Choroid plexus epithelial cell (primary cell): Measurements from ENCODE around the gene ZNF354B.
A peak's percentile ranks its signal among the peaks of the same experiment; 100 is the strongest.
"Not testable (repeated sequence)": the region's sequence is repeated elsewhere in the genome, so short reads cannot be mapped to it uniquely, and the experiment has no call there.

ENCODE experiments used
- DNase-seq: peaks from one replicate; pipeline ENCODE4 v3.0.0-alpha.2; 2010; ENCODE audit warnings: low read depth
- H3K4me3 ChIP-seq: 2 replicates; pipeline ENCODE4 v1.5.1; 2011; ENCODE audit warnings: low read depth, mild to moderate bottlenecking, control low read depth, low read length, moderate library complexity
- CTCF ChIP-seq: conservative IDR thresholded peaks from 2 replicates; pipeline ENCODE4 v1.5.1; 2011; ENCODE audit warnings: low read depth, mild to moderate bottlenecking, control low read depth, inconsistent platforms, low read length, moderate library complexity

The ZNF354B gene

DNA sequence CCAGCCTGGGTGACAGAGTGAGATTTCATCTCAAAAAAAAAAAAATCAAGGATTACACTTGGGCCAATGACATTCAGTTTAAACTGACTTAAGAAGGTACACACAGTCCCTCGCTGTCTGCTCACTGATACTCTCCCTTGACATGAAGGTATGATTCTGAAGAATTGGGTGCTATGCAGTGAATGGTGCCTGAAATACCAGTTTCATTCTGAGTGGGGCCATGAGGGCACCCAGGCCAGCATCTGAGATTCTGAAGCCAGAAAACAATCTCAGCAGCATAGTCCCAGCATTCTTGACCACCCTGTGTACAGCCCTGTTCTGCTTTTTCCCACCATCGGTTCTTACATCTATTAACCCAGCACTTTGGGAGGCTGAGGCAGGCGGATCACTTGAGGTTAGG is 7.8 kb upstream of the ZNF354B start:
- no peak for TF ChIP-seq CTCF
- no peak for DNase-seq
- no peak overlapping the region for H3K4me3 ChIP-seq

GRCh38 chr5:178854284-178854683 is 5.5 kb upstream of the ZNF354B start:
- TF ChIP-seq CTCF: no peak
- no peak for DNase-seq
- no peak overlapping the region for H3K4me3 ChIP-seq

- DNase-seq: not testable (repeated sequence)
- H3K4me3 ChIP-seq: peak overlapping the region; percentile 79
Measured at GRCh38 chr5:178860615-178861014, 862 bp downstream of the ZNF354B start.

GRCh38 chr5:178861627-178862026 is 1.9 kb downstream of the ZNF354B start:
- H3K4me3 ChIP-seq: no peak overlapping the region
- TF ChIP-seq CTCF: no peak
- no peak for DNase-seq

GRCh38 chr5:178866946-178867345 is 7.2 kb downstream of the ZNF354B start:
- peak; percentile 12 for DNase-seq
- TF ChIP-seq CTCF: no peak
- no peak overlapping the region for H3K4me3 ChIP-seq

DNA sequence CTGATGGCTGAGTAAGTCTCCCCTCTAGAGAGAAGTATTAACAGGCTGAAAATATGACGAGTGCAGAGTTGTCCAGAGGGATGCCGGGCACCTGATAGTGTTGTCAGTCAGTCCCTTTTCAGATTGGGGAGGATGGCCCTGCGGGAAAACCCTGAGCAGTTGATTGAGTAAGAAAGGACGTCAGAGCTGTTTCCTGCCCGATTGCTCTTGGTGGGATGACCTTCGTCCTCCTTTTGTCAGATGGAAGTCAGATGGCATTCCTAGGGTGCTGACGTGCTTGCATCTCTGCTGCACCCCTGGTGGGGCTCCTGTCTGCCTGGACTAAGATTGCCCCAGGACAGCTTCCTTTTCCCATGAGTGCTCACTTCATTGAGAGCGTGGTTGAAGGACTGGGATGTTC is 9.8 kb downstream of the ZNF354B start:
- H3K4me3 ChIP-seq: no peak overlapping the region
- TF ChIP-seq CTCF: no peak
- peak; percentile 93 for DNase-seq

GRCh38 chr5:178870411-178870810 is 10.7 kb downstream of the ZNF354B start:
- no peak overlapping the region for H3K4me3 ChIP-seq
- no peak for TF ChIP-seq CTCF
- no peak for DNase-seq

DNA sequence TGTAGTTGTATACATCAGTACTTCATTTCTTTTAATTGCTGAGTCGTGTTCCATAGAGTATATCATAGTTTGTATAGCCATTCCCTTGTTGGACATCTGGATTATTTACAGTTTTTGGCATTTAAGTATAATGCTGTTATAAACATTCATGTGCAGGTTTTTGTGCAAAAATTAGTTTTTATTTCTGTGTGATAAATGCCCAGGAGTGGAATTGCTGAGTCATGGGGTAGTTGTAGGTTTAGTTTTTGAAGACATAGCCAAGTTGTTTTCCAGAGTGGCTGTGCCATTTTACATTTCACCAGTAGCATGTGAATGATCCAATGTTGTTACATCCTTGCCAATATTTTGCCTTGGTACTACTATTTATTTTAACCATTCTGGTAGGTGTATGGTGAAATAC is 12.5 kb downstream of the ZNF354B start:
- no peak for DNase-seq
- H3K4me3 ChIP-seq: no peak overlapping the region

GRCh38 chr5:178883115-178883694 is 23.5 kb downstream of the ZNF354B start:
- not testable (repeated sequence) for H3K4me3 ChIP-seq, DNase-seq

More for the DNA sequence above, 12.5 kb downstream of the ZNF354B start:
- no peak for TF ChIP-seq CTCF
